Naive thymus-derived CD4-positive, alpha-beta T cell (primary cell): ENCODE data around the gene PA2G4. TPM values are rescaled to one million over a fixed set of nuclear protein-coding genes. Genes with fewer than 3 reads are reported as not detected.
A peak's percentile ranks its signal among the peaks of the same experiment; 100 is the strongest.
"Not testable (repeated sequence)": the region's sequence is repeated elsewhere in the genome, so short reads cannot be mapped to it uniquely, and the experiment has no call there.

Experiments used
- ATAC-seq: fragments of 150-1000 bp; cut with Tn5 transposase; 2 replicates; pipeline ENCODE4 v1.10.0; 2021; ENCODE audit warnings: mild to moderate bottlenecking, moderate library complexity
- CTCF ChIA-PET: fragments of 350-600 bp; sonication (Branson Sonifier 250); formaldehyde crosslinking; loops from one replicate; lab custom pipeline; 2021; ENCODE audit warnings: antibody characterized with exemption; lab: Charles Lee
- POLR2A ChIA-PET: fragments of 350-600 bp; sonication (Branson Sonifier 250); formaldehyde crosslinking; loops from one replicate; lab custom pipeline; 2021; ENCODE audit warnings: antibody characterized with exemption, inconsistent platforms; lab: Charles Lee
- DNase-seq, 9 donors: peaks; one replicate each; pipeline versions ENCODE4 v3.0.0 to v3.0.0-alpha.2; 2020 to 2022; ENCODE audit warnings: mixed read lengths in 1 of 9
- H3K27ac ChIP-seq: one replicate; pipeline ENCODE4 v1.7.0; 2013; ENCODE audit warnings: mild to moderate bottlenecking, low read depth, low read length, moderate library complexity
- H3K27me3 ChIP-seq, 2 donors: one replicate each; pipeline ENCODE4 v1.7.0; 2013; ENCODE audit warnings: low read length in 2 of 2, mild to moderate bottlenecking in 2 of 2, moderate library complexity in 2 of 2; ENCODE audit not compliant: control insufficient read depth in 2 of 2, insufficient read depth in 2 of 2
- H3K36me3 ChIP-seq, 3 experiments: 1 replicate in 2 of 3; 2 replicates in 1 of 3; pipeline ENCODE4 v1.7.0; 2013; ENCODE audit warnings: low read length in 3 of 3, mild to moderate bottlenecking in 3 of 3, moderate library complexity in 1 of 3; ENCODE audit not compliant: insufficient read depth in 3 of 3, control insufficient read depth in 2 of 3
- H3K4me1 ChIP-seq, 2 donors: one replicate each; pipeline ENCODE4 v1.7.0; 2013; ENCODE audit warnings: low read length in 2 of 2, mild to moderate bottlenecking in 2 of 2, moderate library complexity in 1 of 2; ENCODE audit not compliant: control insufficient read depth in 2 of 2, insufficient read depth in 2 of 2
- H3K4me3 ChIP-seq: 2 replicates; pipeline ENCODE4 v1.7.0; 2013; ENCODE audit warnings: mild to moderate bottlenecking, low read length
- H3K9me3 ChIP-seq, 3 experiments: 1 replicate in 2 of 3; 2 replicates in 1 of 3; pipeline ENCODE4 v1.7.0; 2013; ENCODE audit warnings: low read length in 3 of 3; ENCODE audit not compliant: control insufficient read depth in 2 of 3
- H3K27ac Mint-ChIP-seq, 9 donors: one replicate each; pipeline ENCODE4 v1.8.0; 2020 to 2022; ENCODE audit warnings: mixed read lengths in 9 of 9, mild to moderate bottlenecking in 8 of 9, moderate library complexity in 5 of 9, inconsistent platforms in 2 of 9
- H3K27me3 Mint-ChIP-seq, 5 donors: one replicate each; pipeline ENCODE4 v1.8.0; 2021 to 2022; ENCODE audit warnings: mixed read lengths in 5 of 5, mild to moderate bottlenecking in 1 of 5
- H3K36me3 Mint-ChIP-seq, 5 donors: one replicate each; pipeline ENCODE4 v1.8.0; 2020 to 2022; ENCODE audit warnings: mixed read lengths in 5 of 5, mild to moderate bottlenecking in 3 of 5, inconsistent platforms in 1 of 5
- H3K4me1 Mint-ChIP-seq, 7 donors: one replicate each; pipeline ENCODE4 v1.8.0; 2020 to 2022; ENCODE audit warnings: mixed read lengths in 7 of 7, mild to moderate bottlenecking in 3 of 7, inconsistent platforms in 1 of 7
- H3K4me3 Mint-ChIP-seq, 10 donors: one replicate each; pipeline ENCODE4 v1.8.0; 2020 to 2022; ENCODE audit warnings: mild to moderate bottlenecking in 10 of 10, mixed read lengths in 10 of 10, moderate library complexity in 6 of 10, inconsistent platforms in 2 of 10
- H3K9me3 Mint-ChIP-seq, 11 donors: one replicate each; pipeline ENCODE4 v1.8.0; 2020 to 2022; ENCODE audit warnings: mixed read lengths in 11 of 11, mild to moderate bottlenecking in 4 of 11, inconsistent platforms in 1 of 11, moderate library complexity in 1 of 11
- intact Hi-C, 2 donors: fragments of 100-400 bp; cut with micrococcal nuclease; formaldehyde crosslinking; loops; one replicate each; pipeline ENCODE4 v1.15.1; 2023
- polyA plus RNA-seq, 2 donors: library from polyadenylated mRNA; unstranded; fragments of 300-500 nt; fragmentation: Illumina TruSeq; gene quantifications; one replicate each; pipeline ENCODE4 v1.2.3, GENCODE V29; 2021
- total RNA-seq, 6 experiments: library from RNA in 5 of 6; stranded (reverse) in 5 of 6; gene quantifications; 1 replicate in 5 of 6; 2 replicates in 1 of 6; pipeline ENCODE4 v1.2.3 and lab custom pipeline; 2021 to 2026

The PA2G4 gene
- total and polyA plus RNA-seq, 7 experiments from 2014 or later = 61.7 to 254 (median 121) TPM

- ATAC-seq, H3K4me3 ChIP-seq, H3K9me3 Mint-ChIP-seq, H3K27me3 ChIP-seq, H3K9me3 ChIP-seq, DNase-seq, H3K27me3 Mint-ChIP-seq: not testable (repeated sequence)
- ChIA-PET CTCF (interaction anchor here (0.6 to 1.8 kb wide), 3 partner anchors 27 to 38 kb away, joined by 3 to 7 read pairs (median 5); partner anchors contain the start of gene SMARCC2), POLR2A (interaction anchor here (0.6 to 12.7 kb wide), 5 partner anchors 19 to 407 kb away, joined by 3 to 161 read pairs (median 3); partner anchors contain the start of genes ESYT1 and ZC3H10)
- peaks cover 4 to 22% (median 9%) of the 10 kb centered on the region in 3 experiments for H3K36me3 ChIP-seq
- Mint-ChIP-seq H3K36me3 (peaks cover 0 to 40% (median 10%) of the 10 kb centered on the region in 5 donors), H3K4me3 (peak overlapping the region; percentile 94 to 99 (median 96)), H3K27ac (peak overlapping the region; percentile 88 to 99 (median 97)), H3K4me1 (peaks cover 31 to 64% (median 56%) of the 10 kb centered on the region in 7 donors)
- peak overlapping the region; percentile 98 for H3K27ac ChIP-seq
- intact Hi-C loops = loop anchor here in 1 of 2 donors (1.0 to 5.0 kb wide), 2 partner anchors 18 to 184 kb away; partner anchors contain the start of gene RAB5B
- peaks cover 32 to 39% of the 10 kb centered on the region in 2 donors for H3K4me1 ChIP-seq
Measured at GRCh38 chr12:56156464-56157200, 52.3 kb downstream of the PA2G4 start.

GRCh38 chr12:56157201-56158028 lies 53.1 kb downstream of the PA2G4 start:
- intact Hi-C loops = loop anchor here (1.0 to 5.0 kb wide), 9 partner anchors 19 to 203 kb away; partner anchors contain the start of genes SMARCC2 (in 2 of the 2), ZC3H10 (in 2 of the 2), NABP2 (in 1 of the 2) and RAB5B (in 1 of the 2)
- ChIA-PET POLR2A (interaction anchor here (0.6 to 12.7 kb wide), 9 partner anchors 10 to 406 kb away, joined by 3 to 161 read pairs (median 4); partner anchors contain the start of genes ESYT1, RPL41, SMARCC2 and ZC3H10), CTCF (interaction anchor here (1.8 to 3.8 kb wide), 2 partner anchors 32 to 38 kb away, joined by 5 to 15 read pairs; partner anchors contain the start of genes SMARCC2 and ZC3H10)
- peak; percentile 49 for ATAC-seq
- H3K4me3 ChIP-seq = peak overlapping the region; percentile 83
- peak overlapping the region; percentile 94 to 99 (median 96) for H3K4me3 Mint-ChIP-seq
- H3K9me3 Mint-ChIP-seq = no peaks in the 10 kb centered on the region
- H3K4me1 ChIP-seq = peaks cover 30 to 33% of the 10 kb centered on the region in 2 donors
- no peaks in the 10 kb centered on the region for H3K9me3 ChIP-seq
- no peaks in the 10 kb centered on the region for H3K27me3 ChIP-seq
- H3K27ac Mint-ChIP-seq = peak overlapping the region; percentile 88 to 99 (median 97)
- peaks cover 31 to 62% (median 57%) of the 10 kb centered on the region in 7 donors for H3K4me1 Mint-ChIP-seq
- peaks cover 0 to 40% (median 10%) of the 10 kb centered on the region in 5 donors for H3K36me3 Mint-ChIP-seq
- peaks cover 4 to 30% (median 14%) of the 10 kb centered on the region in 3 experiments for H3K36me3 ChIP-seq
- peak; percentile 26 to 75 (median 67) for DNase-seq
- H3K27ac ChIP-seq = peak overlapping the region; percentile 98
- no peaks in the 10 kb centered on the region for H3K27me3 Mint-ChIP-seq

- Histone ChIP-seq H3K27ac (peak within 1 kb of the TSS; percentile 98), H3K4me3 (peak within 1 kb of the TSS; percentile 89), H3K9me3 (no peaks in the 10 kb centered on the region), H3K27me3 (no peaks in the 10 kb centered on the region), H3K4me1 (peaks cover 24 to 26% of the 10 kb centered on the region in 2 donors), H3K36me3 (peaks cover 4 to 39% (median 20%) of the 10 kb centered on the region in 3 experiments)
- ATAC-seq (peak; percentile 91), DNase-seq (peak; percentile 58 to 97 (median 89))
- no peaks in the 10 kb centered on the region for H3K27me3 Mint-ChIP-seq
- POLR2A ChIA-PET = interaction anchor here (0.7 to 12.7 kb wide), 12 partner anchors 9 to 1267 kb away, joined by 3 to 161 read pairs (median 8); partner anchors contain the start of genes CNPY2, DGKA, ESYT1 and RNF41
- CTCF ChIA-PET = interaction anchor here (1.0 to 3.8 kb wide), 6 partner anchors 18 to 306 kb away, joined by 3 to 15 read pairs (median 6); partner anchors contain the start of genes ESYT1 and ZC3H10
- peak within 1 kb of the TSS; percentile 94 to 99 (median 96) for H3K4me3 Mint-ChIP-seq
- peak within 1 kb of the TSS; percentile 88 to 99 (median 97) for H3K27ac Mint-ChIP-seq
- H3K4me1 Mint-ChIP-seq = peaks cover 31 to 59% (median 54%) of the 10 kb centered on the region in 7 donors
- peaks cover 0 to 42% (median 10%) of the 10 kb centered on the region in 5 donors for H3K36me3 Mint-ChIP-seq
- H3K9me3 Mint-ChIP-seq = no peaks in the 10 kb centered on the region
- intact Hi-C loops = loop anchor here (1.0 to 5.0 kb wide), 8 partner anchors 31 to 203 kb away; partner anchors contain the start of genes SMARCC2 (in 2 of the 2), ZC3H10 (in 2 of the 2), NABP2 (in 1 of the 2) and RAB5B (in 1 of the 2)
Measured at GRCh38 chr12:56158029-56158925, 53.9 kb downstream of the PA2G4 start, which contains the start of gene MYL6. TSS of gene MYL6 (plus strand) at chr12:56158359. CDS start at chr12:56158402, 43 bp downstream.

DNA sequence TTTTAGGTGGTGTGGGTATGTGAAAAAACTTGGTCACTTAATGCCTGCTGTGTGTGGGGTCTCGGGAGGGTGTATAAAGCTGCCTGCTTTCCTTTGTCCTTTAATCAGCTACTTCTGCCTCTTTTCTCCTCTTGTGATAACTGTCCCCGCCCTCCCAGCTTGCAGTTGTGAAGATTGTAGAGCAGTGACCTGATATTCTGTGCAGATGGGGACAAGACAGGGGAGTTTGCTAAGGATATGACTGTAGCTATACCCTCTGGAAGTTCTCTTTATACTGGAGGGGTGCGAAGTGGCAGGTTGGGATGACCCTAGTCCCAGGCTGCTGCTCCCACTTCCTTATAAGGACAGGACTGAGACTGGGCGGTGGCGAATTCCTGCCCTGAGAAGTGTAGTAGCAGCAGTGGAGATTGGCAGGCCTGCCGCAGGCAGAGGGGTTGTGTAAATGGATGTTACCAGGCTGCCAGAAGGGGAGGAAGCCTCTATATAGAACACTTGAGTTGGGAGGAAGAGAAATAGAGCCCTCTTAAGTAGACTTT lies 54.6 kb downstream of the PA2G4 start:
- Histone ChIP-seq H3K4me3 (peak overlapping the region; percentile 89), H3K36me3 (peaks cover 4 to 46% (median 20%) of the 10 kb centered on the region in 3 experiments), H3K27ac (peak overlapping the region; percentile 98), H3K9me3 (no peaks in the 10 kb centered on the region), H3K27me3 (no peaks in the 10 kb centered on the region), H3K4me1 (peaks cover 24 to 26% of the 10 kb centered on the region in 2 donors)
- Mint-ChIP-seq H3K27me3 (no peaks in the 10 kb centered on the region), H3K36me3 (peaks cover 0 to 47% (median 10%) of the 10 kb centered on the region in 5 donors), H3K27ac (peak overlapping the region; percentile 88 to 99 (median 97)), H3K4me1 (peaks cover 31 to 55% (median 52%) of the 10 kb centered on the region in 7 donors), H3K9me3 (no peaks in the 10 kb centered on the region), H3K4me3 (peak overlapping the region; percentile 94 to 99 (median 96))
- DNase-seq (peak in 3 of 9 donors; percentile 28 to 36 (median 32)), ATAC-seq (no peak)
- ChIA-PET CTCF (interaction anchor here (1.0 to 3.8 kb wide), 7 partner anchors 17 to 305 kb away, joined by 3 to 15 read pairs (median 3); partner anchors contain the start of genes ESYT1, SMARCC2 and ZC3H10), POLR2A (interaction anchor here (0.6 to 12.7 kb wide), 17 partner anchors 9 to 1266 kb away, joined by 3 to 161 read pairs (median 4); partner anchors contain the start of genes CNPY2, DGKA, ESYT1 and RAB5B)
- intact Hi-C loops = loop anchor here (1.0 to 5.0 kb wide), 8 partner anchors 30 to 202 kb away; partner anchors contain the start of genes SMARCC2 (in 2 of the 2), ZC3H10 (in 2 of the 2), NABP2 (in 1 of the 2) and RAB5B (in 1 of the 2)
